ENCODE measurements around the gene HERPUD1.
A peak's percentile ranks its signal among the peaks of the same experiment; 100 is the strongest.

Gene HERPUD1

GRCh38 chr16:56936491-56936890 is 4.5 kb downstream of the HERPUD1 start:
- no peak for DNase-seq

- DNase-seq = no peak
Measured at GRCh38 chr16:56936950-56937349, 5.0 kb downstream of the HERPUD1 start.

GRCh38 chr16:56938664-56939513 is 6.9 kb downstream of the HERPUD1 start:
- DNase-seq = no peak

DNA sequence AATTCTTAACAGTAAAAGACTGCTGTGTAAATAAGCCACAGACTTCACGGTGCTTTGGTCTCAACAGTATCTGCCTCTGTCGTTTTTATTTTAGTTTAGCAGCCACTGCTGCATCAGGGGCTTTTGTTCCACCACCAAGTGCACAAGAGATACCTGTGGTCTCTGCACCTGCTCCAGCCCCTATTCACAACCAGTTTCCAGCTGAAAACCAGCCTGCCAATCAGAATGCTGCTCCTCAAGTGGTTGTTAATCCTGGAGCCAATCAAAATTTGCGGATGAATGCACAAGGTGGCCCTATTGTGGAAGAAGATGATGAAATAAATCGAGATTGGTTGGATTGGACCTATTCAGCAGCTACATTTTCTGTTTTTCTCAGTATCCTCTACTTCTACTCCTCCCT is 7.9 kb downstream of the HERPUD1 start:
- DNase-seq = peak; percentile 48 to 64

DNA sequence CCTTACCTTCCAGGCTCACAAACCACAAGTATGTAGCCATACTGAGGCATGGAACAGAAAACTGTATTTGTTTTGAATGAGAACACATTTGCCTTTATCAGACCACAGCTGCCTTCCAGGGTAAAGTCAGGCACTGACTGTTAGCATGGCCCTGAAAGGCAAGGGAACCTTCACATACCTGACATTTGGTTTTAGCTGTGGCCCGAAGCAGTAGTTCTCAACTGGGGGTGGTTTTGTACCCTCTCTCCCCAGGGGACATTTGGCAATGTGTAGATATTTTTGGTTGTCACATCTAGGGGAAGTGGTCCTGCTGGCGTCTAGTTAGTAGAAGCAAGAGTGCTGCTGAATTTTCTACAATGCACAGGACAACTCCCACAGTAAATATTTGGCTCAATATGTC is 9.2 kb downstream of the HERPUD1 start:
- no peak for DNase-seq

DNA sequence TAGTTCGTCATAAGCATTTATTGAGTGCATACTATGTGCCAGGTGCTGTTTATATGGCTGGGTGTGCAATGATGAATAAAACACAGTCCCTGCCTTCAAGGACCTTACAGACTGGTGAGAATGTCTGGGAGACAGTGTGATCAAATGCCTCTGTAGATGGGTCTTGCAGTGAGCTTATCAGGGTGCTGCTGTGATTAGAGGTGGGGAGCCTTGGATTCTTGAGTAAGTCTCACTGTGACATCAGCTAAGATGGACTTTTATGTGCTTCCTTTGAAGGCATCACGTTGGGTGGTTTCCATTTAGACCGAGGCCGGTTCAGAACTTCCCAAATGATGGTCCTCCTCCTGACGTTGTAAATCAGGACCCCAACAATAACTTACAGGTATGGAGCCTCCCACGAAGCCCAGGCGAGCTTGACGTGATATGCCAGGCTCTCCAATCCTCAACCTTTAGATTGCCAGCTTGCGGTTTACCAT is 10.0 kb downstream of the HERPUD1 start:
- DNase-seq = no peak

- DNase-seq = no peak
Measured at GRCh38 chr16:56943761-56944375, 11.9 kb downstream of the HERPUD1 start.

DNA sequence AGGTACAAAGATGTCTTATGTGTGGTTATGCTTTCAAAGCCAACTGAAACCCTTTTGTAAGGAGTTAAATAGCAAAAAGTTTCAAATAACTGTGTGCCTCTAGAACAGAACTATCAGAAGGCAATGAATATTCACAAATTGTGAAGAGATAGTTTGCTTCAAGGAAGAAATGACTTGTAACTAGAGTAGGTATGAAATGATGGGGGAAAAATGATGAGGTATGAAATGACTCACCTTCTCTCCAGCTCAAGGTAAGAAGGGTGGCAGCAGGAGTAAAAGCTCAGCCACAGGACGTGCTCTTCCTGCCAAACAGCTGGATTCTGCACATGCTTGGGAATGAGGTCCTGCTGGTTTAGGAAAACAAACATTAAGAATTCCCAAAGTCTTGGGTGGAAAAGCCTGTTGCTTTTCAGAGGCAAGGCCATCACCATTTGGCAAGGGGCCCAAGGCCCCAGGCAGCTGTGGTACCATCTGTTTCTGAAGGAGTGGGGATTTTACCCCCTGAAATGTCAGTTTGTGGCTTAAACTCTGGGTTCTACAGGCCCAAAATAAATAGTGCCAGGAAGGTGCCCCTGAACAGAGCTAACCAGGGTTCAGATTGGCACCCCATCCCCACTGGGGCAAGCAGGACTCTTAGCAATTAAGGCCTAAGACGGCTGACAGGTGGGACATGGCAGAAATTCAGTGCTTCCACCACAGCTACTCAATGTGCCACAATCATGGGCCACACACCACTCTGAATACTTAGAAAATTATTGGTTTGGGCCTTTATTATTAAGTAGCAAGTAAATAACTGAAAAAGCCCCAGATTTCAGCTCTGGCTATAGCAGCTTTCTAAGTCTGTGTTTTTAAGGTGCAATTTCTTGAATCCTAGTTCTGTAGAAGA is 13.3 kb downstream of the HERPUD1 start:
- no peak for DNase-seq

DNA sequence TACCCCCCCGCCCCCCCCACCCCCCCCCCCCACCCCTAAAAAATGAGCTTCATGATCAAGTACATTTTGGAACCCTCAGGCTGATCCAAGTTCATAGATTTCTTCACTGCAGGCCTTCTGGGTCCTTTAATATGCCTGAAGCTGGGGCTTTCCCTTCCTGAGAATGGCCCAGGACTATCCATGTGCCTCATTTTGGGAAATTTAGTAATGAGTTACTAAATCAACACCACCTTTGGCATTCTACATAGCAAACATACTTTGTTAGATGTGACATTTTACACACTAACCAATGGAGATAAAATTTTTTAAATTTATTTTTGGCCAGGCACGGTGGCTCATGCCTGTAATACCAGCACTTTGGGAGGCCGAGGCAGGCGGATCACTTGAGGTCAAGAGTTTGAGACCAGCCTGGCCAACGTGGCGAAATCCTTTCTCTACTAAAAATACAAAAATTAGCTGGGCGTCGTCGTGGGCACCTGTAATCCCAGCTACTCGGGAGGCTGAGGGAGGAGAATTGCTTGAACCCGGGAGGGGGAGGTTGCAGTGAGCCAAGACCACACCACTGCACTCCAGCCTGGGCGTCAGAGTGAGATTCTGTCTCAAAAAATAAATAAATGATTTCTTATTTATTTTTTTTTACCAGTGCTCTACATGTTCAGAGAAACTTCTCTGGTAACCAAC is 14.0 kb downstream of the HERPUD1 start:
- no peak for DNase-seq

DNA sequence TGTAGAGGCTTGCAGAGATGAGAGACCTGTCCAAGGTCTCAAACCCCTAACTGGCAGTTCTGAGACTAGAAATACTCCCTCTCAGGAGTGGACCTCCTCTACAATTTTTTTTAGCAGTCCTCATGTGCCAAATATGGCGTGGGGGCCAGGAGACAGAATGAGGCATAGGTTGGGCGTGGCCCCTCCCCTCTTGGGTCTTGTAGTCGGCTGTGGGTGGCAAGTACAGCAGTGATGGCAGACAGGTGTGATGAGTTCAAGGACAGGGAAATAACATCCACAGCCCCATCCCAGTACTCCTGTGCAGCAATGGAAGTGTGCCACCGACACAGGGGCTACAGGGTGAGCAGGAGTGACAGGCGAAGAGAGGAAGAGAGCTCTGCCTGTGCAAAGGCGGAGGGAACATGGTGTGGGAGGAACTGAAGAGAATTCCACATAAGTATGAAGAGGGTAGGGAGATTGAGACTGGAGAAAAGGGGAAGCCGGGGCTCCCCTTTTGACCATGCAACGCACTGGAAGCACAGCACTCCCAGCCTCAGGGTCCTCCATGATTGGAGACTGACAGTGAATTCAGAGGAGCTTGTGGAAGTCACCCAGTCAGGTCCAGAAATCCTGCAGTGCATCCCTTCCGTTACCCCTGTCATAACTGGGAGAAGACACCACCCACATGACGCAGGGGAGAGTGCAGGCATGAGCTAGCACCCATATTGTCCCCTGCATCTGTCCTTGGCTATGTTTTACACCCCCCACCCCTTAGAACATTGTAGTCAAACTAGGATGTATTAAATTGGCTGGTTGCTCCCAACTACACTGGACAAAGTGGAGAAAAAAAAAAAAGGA is 15.0 kb downstream of the HERPUD1 start:
- no peak for DNase-seq

DNA sequence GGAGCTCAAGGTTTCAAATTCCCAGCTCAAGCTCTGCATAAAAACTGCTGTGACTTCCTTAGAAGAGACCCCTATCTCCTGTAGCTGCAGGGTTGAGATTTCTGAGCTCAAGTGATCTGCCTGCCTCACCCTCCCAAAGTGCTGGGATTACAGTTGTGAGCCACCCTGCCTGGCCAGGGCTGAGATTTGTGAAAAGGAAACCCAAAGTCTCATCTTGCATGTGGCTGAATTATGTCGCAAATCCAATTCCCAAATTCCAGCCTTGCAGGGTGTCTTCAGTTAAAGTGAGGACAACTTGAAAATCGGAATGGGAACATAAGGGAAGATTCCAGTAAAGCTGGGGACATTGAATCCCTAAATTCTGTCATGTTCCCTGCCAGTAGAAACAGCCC is 15.7 kb downstream of the HERPUD1 start:
- no peak for DNase-seq

- no peak for DNase-seq
Measured at GRCh38 chr16:56948234-56948633, 16.3 kb downstream of the HERPUD1 start.

DNA sequence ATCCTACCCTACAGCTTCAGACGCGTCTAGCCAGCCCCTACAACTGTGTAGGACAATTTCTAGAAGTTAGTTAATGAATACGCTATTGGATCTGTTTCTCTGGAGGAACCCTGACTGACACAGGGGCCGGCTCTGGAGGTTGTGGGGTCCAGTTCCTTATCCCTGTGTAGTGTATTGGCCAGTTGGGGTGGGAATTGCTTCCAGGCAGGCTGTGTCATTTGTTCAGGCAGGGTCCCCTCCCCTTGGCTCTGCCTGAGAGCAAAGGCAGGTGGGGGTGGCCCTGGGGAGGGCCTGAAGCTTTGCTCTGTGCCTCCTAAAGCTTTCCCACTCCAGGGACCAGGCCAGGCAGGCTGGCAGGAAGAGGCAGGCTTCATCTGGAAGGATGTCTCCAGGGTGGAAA is 18.1 kb downstream of the HERPUD1 start:
- DNase-seq = no peak

GRCh38 chr16:56950455-56950854 is 18.5 kb downstream of the HERPUD1 start:
- DNase-seq = no peak

DNA sequence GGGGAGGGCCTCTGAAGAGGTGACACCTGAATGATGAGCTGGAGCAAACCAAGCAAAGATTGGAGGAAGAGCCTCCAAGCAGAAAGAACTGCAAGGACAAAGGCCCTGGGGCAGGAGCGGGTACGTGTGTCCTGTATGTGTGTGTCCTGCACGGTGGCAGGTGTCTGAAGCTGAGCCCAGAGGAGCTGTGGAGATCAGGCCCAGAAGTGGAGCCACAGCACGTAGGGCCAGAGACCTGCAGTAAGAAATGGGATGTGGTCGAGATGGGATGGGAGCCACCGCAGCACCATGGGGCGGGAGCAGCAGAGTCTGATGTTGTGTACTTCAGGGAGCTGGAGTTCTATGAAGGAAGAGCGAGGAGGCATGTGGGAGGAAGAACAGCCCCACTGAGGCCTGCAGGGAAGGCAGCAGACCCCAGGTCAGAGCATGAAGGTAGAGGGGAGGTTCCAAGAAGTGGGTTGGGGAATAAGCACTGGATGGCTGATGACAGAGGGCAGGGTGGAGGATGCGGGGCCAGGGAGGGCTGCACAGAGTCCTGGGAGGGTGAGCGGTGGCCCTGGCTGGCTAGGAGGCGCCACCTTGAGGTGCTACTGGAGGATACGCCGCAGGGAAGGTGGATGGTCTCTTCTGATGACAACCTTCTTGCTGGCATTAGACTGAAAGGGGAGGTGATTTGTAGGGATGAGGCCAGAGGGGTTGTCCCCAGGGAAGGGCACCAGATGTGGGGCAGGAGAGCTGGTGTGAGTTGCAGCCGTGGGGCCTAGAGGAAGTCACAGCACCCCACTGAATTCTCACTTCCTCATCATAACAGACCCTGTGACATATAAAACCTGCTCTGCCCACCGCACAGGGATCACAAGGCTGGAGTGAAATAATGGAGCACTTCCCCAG is 19.2 kb downstream of the HERPUD1 start:
- peak in 1 of 2 experiments; percentile 13 for DNase-seq

GRCh38 chr16:56953006-56953405 is 21.1 kb downstream of the HERPUD1 start:
- no peak for DNase-seq

DNA sequence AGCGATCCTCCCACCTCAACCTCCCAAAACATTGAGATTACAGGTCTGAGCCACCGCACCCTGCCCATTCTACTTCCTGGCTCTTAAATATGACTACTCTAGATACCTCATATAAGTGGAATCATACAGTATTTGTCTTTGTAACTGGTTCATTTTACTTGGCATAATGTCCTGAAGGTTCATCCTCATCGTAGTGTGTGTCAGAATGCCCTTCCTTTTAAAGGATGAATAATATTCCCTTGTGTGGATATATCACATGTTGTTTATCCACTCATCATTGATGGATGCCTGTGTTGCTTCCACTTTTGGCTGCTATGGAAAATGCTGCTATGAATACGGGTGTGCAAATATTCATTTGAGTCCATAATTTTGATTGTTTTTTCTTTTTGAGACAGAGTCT is 24.1 kb downstream of the HERPUD1 start:
- no peak for DNase-seq

DNA sequence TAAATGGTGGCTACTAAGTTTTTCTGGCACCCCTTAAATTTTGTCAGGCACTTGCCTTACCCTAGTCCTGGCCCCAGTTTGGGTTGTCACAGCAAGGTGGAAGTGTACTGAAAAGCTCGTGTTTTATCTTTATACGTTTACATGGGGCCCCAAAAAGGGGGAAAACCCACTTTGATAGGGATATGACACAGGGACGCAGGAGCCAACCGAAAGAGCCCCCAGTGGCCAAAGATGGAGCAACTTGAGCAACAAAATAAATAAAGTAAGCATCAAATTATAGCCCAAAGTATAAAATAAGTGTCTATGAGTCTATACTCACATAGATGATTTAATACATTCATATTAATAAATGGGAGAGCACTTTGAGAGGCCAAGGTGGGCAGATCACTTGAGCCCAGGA is 24.8 kb downstream of the HERPUD1 start:
- DNase-seq = no peak

DNA sequence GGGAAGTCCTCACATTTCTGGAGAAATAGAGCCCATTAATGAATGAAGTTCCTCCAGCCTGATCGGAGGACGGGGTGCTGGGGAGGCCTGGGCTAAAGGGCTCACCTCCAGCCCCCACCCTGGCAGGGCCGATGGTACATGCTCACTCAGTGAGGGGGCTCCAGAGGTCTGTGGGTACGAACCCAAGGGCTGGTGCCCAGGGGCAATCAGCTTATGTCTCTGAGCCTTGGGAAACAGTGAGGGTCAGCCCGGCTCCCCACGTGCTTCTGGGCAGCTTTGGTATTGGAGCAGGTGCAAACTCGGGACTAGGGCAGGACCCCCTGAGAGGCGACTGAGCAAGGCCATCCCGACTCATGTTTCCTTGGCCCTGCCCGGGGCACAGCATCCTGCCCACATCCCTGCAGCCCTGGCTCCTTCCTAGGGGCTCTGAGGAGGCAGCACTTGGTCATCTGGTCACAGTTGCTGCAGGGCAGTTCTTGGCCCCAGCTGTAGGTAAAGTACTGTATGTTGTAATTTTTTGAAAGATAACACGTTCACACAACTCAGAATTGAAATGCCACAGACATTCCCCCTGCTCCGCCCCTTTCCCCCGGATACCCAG is 28.8 kb downstream of the HERPUD1 start:
- no peak for DNase-seq

- no peak for DNase-seq
Measured at GRCh38 chr16:56961386-56961785, 29.4 kb downstream of the HERPUD1 start.
